Fibroblast of mammary gland (primary cell): ENCODE results near the gene TMEM234.

Source experiments
- DNase-seq: peaks from one replicate; pipeline ENCODE4 v3.0.0-alpha.2; 2010; ENCODE audit warnings: low read depth
- H3K4me3 ChIP-seq: 2 replicates; pipeline ENCODE4 v1.5.1; 2011; ENCODE audit warnings: low read depth, mild to moderate bottlenecking, low read length, moderate library complexity; ENCODE audit not compliant: control insufficient read depth
- CTCF ChIP-seq: conservative IDR thresholded peaks from 2 replicates; pipeline ENCODE4 v1.5.1; 2011; ENCODE audit warnings: low read depth, low read length, inconsistent platforms; ENCODE audit not compliant: control insufficient read depth, insufficient read depth

Gene TMEM234

GRCh38 chr1:32256473-32257226 lies 34.5 kb upstream of the TMEM234 start:
- no peak for DNase-seq
- no peak for TF ChIP-seq CTCF
- no peak overlapping the region for H3K4me3 ChIP-seq

GRCh38 chr1:32255072-32256071 lies 33.2 kb upstream of the TMEM234 start:
- no peak overlapping the region for H3K4me3 ChIP-seq
- no peak for TF ChIP-seq CTCF
- no peak for DNase-seq

- no peak for DNase-seq
- H3K4me3 ChIP-seq = no peak within 1 kb of the TSS
- TF ChIP-seq CTCF = no peak
Measured at GRCh38 chr1:32250893-32251716, 29.0 kb upstream of the TMEM234 start, which contains the start of gene LCK. Gene LCK, plus strand, starts transcription at chr1:32251265. Its CDS starts 23,065 bp downstream, at chr1:32274330.

- no peak overlapping the region for H3K4me3 ChIP-seq
- DNase-seq = no peak
- TF ChIP-seq CTCF = no peak
Measured at GRCh38 chr1:32249831-32250525, 27.8 kb upstream of the TMEM234 start.

- H3K4me3 ChIP-seq = no peak overlapping the region
- TF ChIP-seq CTCF = peak; percentile 68
- DNase-seq = peak; percentile 63
Measured at GRCh38 chr1:32247983-32248889, 26.1 kb upstream of the TMEM234 start.
